HG03520 (cell line): ENCODE data around the gene PPIF.
A peak's percentile ranks its signal among the peaks of the same experiment; 100 is the strongest.

Experiments used
- ATAC-seq: cut with Tn5 transposase; IDR thresholded peaks from one replicate; pipeline ENCODE4 v1.9.1; 2021; ENCODE audit warnings: mild to moderate bottlenecking, moderate library complexity; ENCODE audit not compliant: unreplicated experiment

Gene PPIF

DNA sequence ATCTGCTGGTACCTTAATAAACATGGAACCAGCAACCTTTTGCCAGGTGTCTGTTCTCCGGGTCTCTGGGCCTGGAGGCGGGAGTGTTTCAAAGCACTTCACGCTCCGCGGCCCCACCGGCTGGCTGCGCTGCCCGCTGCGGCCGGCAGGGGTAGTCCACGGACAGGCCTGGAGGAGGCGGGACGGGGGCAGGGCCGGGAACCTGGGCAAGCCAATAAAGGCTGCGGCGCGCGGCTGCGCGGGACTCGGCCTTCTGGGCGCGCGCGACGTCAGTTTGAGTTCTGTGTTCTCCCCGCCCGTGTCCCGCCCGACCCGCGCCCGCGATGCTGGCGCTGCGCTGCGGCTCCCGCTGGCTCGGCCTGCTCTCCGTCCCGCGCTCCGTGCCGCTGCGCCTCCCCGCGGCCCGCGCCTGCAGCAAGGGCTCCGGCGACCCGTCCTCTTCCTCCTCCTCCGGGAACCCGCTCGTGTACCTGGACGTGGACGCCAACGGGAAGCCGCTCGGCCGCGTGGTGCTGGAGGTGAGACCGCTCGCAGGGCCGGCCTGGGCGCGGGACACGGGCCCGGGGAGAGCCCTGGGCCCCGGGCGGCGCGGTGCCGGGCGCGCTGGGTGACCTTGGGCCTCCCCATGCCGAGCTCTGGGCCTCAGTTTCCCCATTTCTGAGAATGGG is at the start of gene PPIF:
Gene PPIF, plus strand, starts transcription at position 244 of the 668 bp plus-strand sequence. Its CDS starts 80 bp downstream, at position 324.
- ATAC-seq = peak; percentile 71

DNA sequence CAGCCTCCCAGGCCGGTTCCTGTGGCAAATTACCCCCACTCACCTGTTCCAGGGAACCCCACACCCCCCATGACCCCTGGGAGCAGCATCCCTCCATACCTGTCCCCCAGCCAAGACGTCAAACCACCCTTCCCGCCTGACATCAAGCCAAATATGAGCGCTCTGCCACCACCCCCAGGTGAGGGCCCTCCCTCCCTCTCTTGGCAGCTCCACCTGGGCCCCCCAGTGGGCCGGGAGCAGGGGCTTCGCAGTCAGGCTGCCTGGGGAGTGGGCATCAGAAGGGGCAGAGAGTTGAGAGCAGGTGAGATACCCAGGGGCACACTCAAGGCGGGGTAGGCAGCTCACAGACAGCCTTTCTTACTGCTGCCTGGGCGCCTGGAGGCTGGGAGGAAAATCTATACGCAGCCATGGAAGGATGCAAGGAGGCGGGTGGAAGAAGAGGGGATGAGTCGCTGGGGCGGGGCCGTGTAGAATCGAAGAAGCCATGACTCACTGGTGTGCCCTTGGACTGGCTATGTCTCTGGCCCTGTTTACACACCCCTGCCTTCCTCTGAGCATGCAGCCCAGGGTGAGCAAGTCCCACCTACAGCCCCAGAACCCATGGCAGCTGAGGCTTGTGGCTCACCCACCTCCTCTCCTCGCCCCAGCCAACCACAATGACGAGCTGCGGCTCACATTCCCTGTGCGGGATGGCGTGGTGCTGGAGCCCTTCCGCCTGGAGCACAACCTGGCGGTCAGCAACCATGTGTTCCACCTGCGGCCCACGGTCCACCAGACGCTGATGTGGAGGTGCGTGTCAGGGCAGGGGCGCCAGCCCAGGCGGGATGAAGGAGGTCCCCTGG is 48.6 kb upstream of the PPIF start:
- no peak for ATAC-seq

DNA sequence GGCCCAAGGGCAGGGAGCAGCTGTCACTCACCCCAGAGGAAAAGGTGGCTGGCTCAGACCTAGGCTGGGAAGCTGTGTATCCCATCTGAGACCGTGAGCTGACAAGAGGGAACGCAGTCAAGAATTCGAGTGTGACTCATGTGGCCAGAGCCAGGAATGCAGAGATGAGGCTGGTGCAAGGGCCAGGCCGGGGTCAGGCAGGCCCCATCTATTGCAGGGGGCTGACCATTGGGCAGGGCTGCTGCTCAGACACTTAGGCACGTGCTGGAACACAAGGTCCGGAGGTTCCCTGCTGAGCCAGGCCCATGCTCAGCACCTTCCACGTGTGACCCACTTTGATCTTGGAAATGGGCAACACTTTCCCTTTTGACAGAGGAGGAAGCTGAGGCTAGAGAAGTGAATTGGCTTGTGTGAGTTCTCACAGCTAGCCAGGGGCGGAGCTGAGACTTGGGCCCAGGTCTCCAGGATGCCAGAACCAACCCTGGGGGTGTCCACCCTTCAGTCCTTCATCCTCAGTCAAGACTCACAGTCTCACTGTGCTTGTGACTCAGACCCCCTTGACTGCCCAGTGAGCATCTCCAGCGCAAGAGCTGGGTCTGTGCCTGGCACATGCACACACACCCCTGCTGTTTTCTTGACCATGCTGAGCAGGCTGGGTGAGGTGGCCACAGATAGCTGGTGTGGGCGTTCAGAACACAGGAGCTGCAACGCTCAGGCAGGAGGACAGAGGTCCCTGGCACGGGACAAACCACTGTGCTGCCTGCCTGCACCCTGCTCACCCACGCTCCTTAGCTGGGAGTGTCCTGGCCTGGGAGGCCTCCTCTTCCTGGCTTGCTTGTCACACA is 47.6 kb upstream of the PPIF start:
- ATAC-seq = no peak

DNA sequence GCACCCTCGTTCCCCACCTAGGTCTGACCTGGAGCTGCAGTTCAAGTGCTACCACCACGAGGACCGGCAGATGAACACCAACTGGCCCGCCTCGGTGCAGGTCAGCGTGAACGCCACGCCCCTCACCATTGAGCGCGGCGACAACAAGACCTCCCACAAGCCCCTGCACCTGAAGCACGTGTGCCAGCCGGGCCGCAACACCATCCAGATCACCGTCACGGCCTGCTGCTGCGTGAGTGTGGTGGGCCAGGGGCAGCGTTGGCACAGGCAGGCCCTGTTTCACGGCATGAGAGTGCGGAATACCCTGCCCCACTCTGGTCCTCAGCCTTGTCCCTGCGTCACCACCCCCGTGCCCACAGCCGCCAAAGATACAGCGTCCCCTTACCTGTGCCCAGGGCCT is 46.6 kb upstream of the PPIF start:
- ATAC-seq = no peak

DNA sequence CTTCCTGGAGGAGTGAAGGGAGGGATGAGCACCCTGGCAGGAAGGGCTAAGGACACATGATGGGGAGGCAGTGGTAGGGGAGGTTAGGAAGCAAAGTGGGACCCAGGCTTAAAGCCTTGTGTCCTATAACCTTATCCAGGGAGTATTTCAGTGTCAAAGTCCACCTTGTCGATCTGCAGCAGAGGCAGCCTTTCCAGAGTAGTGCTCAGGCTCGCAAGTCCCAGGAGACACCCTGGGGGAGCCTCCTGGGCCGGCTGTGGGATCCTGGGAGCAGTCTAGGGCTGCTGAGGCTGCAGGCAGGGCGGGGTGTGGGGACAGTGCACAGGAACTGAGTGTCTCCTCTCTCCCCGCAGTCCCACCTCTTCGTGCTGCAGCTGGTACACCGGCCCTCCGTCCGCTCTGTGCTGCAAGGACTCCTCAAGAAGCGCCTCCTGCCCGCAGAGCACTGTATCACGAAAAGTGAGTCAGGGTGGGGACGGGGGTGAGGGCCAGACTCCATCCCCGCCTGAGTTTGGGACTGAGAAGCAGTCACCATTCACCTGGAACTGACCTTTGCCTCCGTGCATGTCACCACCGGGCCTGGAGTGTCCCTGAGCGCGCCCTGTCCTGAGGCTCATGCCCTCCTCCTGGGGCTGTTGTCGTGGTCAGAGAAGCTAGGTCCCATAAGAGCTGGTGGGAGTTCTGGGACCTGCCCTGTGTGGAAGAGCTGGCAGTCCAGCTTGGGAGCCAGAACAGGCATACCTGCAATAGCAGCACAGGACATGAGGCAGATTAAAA is 45.3 kb upstream of the PPIF start:
- ATAC-seq = no peak

DNA sequence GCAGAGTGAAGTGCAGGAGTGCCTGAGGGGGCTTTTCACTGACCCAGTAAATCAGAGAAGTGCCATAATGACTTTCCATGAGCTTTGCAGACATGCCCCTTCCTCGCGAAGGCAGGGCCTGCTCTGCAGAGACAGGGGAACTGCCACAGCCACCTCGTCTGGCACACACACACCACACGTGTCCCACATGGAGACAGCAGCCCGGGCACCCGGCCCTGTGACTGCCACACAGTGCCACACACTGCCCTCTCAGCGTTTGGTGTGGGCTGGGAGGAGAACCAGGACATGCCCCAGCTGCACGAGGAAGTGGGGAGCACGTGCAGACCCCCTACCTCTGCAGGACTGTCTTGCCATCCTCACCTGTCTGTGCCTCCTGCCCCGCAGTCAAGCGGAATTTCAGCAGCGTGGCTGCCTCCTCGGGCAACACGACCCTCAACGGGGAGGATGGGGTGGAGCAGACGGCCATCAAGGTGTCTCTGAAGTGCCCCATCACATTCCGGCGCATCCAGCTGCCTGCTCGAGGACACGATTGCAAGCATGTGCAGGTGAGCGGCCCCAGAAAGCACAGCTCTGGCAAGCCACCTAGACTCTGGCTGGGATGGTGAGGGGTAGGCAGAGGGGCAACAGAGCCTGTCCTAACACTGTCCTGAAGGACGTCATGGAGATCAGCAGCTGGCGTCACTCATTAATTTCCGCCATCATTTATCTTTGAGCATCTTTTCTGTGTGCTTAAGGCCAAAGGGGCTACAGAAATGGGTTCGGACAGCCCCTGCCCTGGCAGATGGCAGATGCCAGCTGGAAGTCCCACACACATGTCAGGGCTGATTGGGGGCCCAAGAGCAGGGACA is 43.4 kb upstream of the PPIF start:
- no peak for ATAC-seq

DNA sequence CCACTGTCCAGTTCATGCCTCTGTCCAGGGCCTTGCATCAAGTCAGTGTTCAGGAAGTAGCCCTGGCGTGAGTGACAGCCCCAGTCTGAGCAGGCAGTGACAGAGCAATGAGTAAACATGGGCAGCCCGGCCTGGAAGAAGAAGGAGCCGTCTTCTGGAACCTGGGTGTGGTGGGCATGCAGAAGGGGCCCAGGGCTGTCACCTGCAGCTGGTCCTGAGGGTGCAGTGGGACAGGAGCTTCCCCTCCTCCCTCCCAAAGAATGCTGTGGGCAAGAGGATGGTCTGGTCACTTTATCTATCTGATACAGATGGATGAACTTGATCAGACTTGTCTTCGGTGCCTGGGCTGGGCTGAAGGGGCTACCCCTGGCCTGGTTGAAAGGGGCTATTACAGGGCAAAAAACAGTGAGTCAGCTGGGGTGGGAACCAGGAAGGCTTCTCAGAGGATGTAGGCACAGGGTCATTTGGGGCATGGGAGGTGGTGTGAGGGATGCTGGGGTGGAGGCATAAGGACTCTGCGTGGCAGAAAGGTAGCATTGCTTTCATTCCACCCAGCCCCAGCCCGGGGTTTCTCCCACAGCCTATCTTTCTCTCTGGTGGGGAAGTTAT is 42.7 kb upstream of the PPIF start:
- no peak for ATAC-seq

DNA sequence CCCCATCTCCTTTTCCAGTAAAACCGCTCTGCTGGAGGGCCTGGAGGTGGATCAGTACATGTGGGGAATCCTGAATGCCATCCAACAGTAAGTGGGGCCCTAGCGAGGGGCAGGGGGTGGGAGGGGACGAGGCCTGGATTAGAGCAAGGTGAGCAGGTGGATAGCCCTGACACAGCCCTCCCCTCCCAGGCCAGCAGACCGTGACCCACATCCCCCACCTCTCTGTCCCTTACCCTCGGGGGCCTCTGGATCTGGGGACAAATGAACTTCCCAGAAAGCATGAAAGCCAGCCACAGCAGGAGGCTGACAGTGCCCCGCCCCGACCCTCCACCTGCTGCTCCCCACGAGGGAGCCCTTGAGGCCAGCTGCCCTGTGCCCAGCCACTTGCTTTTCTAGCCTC is 41.8 kb upstream of the PPIF start:
- ATAC-seq = no peak

DNA sequence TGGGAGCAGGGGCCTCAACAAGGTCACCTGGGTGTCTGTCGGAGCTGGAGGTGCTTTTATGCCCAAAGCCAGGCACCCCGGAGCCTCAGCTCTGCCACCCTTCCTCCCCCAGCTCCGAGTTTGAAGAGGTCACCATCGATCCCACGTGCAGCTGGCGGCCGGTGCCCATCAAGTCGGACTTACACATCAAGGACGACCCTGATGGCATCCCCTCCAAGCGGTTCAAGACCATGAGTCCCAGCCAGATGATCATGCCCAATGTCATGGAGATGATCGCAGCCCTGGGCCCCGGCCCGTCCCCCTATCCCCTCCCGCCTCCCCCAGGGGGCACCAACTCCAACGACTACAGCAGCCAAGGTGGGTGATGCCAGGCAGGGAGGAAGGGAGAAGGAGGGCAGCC is 41.3 kb upstream of the PPIF start:
- ATAC-seq = no peak

DNA sequence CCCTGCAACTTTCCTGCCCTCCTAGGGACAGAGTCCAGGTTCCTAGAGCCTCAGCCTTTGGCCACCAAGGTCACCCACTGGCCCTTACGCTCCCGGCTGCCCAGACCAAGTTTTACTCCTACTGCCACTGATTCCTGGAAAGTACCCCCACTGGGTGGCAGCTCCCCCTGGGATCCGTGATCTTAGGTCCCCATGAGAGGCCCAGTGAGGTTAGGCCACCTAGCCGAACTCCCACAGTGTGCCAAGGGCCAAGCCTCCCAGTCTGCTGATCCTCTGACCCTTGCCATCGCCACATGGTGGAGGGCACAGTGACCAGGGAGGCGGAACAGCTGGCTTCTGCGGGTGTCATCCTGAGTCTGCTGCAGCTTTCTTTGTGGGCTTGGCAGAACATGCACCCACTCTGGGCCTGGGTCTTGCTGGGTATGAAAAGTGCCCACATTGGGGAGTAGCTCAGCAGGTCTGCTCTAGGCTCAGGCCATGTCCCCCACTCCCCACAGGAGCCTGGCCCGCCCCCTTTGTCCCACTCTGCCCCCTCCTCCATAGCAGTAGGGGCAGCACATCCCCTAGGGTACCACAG is 40.5 kb upstream of the PPIF start:
- no peak for ATAC-seq

DNA sequence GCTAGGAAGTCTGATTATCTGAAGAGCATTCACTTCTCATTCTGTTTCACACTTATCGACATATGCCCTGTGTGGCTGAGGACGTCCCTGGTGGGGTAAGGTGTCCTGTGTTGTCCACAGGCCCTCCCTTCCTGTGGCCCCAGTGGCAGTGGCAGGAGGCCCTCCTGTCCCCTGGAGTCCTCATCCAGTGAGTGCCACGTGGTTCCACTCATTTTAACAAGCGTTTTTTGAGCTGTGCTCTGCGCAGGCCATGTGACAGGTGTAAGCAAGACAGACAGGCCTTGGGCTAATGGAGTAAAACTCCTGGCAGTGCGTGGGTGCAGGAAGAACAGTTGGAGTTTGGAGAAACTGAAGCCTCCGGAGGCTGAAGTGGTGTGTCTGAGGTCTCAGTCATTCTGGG is 39.3 kb upstream of the PPIF start:
- no peak for ATAC-seq

DNA sequence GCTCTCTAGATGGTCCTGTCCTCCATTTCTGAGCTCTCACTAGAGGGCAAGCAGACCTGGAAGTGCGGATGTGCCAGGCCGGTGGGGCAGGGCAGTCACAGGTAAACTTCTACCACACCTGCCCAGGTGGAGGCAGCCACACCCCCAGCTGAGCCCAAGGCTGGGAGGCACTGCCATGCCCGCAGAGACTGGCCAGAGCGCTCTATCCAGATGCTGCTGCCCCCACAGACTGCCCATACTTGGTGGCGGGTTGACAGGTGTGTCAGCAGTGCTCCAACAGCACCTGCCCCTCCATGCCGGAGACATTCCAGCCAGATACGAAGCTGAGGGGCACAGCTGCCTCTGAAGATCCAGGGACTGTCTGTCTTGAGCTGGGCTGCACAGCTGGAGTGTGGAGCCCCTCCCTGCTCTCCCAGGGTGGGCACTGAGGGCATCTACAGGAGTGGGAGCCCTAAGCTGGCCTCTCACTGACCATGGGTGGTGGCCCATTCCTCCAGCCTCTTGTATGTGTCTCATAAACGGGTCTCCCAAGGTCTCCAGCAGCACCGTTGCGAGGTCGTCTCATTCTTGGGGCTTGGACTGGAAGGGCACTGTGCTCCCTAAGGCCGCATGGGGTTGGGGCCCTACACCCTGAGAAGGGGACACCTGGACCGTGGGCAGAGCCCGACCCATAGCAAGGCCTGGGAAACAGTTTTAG is 38.2 kb upstream of the PPIF start:
- ATAC-seq = no peak

DNA sequence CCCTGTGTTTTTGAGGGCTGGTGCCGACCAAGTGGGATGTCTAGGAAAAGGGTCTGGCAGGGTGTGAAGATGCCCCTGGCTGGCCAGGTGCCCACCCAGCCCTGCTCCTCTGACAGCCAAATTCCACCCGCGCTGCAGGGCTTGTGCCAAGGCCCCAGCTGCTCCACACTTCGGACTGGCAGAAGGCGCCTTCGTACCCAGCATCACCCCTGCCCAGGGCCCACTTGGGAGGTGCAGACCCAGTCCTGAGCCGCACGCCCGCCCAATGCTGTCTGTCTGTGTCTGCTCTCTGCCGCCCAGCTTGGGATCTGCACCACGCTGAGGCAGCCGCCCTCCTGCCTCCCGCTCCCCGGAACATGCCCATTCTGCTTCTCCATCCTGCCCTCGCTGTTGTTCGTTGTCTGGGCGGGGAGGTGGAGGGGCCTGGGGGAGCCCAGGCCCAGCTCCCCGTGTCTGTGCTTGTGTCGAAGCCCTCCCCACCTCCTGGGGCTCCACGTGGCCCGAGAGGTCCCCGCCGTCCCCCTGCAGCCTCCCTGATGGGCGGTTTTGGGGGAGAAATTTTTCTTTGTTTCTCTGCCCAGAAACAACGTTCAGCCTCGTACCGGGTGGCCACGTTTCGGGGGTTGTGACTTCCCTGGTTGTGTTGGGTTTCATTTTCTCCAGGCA is 36.9 kb upstream of the PPIF start:
- ATAC-seq = no peak

DNA sequence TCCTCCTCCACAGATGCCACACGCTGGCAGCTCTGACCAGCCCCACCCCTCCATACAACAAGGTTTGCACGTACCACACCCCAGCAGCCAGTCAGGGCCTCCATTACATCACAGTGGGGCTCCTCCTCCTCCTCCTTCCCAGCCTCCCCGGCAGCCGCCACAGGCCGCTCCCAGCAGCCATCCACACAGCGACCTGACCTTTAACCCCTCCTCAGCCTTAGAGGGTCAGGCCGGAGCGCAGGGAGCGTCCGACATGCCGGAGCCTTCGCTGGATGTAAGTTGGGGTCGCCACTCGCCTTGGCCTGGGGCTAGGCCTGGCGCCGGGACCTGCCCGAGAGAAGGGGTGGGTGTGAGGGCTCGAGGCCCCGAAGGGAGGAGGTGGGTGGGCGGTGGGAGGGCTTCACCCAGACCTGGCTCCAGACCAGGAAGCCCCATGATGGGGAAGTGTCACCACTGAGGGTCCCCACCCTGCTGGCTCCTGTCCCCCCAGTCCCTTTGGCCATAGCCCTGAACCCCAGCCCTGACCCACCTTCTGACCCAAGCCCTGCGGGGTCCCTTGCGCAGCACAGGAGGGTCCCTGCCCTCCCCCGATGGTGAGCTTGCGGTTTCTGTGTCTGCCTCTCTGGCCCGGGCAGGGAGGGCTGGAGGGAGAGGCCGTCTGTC is 36.2 kb upstream of the PPIF start:
- no peak for ATAC-seq

DNA sequence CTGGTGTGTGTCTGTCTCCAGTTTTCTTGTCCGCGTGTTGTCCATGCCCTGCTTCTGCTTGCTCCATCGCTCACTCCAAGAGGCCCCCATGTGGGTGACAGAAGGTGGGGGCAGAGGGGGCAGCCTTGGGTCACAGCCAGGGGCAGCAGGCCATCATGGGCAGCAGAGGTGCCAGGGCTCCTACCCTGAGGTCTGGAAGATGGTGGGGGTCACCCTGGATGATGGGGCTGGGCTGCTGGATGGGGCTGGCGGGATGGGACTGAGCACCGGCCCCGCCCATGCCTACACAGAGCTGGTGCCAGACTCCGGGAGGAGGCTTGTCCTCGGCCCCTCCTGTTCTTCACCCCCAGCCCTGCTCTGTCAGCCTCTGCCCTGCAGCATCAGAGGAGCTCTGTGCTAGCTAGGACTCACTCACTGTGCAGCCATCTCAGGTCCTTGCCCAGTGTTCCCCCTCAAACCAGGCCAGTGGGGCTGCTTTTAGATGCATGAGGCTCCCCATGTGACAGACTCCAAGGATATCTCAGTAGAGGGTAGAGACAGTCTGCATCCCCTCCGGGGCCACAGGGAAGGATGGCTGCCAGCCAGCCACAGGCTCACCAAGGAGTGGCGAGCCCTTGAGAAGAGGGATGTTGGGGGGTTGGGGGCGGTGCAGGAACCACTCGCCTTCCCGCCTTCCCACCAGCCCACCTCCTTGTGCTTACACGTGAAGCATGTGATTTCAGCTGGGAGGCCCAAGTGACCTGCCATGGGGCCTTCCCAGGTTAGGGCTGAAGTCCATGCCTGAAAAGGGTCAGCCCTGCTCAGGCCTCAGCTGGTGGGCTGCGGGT is 35.5 kb upstream of the PPIF start:
- ATAC-seq = no peak

DNA sequence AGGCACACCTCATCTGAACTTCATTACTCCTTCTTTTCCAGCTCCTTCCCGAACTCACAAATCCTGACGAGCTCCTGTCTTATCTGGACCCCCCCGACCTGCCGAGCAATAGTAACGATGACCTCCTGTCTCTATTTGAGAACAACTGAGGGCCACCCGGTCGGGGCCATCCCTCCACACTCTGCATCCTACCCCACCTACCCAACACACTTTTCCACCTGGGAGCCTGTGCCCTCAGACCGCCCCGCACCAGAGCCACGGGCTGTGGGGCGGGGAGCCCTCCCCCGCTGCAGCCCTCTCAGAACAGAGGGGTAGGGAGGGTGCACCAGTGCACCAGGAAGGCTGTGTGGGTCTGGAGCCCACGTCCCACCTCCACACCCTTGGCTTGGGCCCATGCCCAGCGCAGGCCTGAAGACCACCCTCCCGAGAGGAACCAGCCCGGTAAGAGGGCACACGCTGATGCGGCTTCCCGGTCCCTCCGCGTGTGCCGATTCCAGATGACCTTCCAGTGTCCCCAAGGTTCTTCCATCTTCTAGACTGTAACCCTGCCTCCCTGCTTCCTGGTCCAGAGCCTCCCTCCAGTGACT is 34.6 kb upstream of the PPIF start:
- no peak for ATAC-seq
